ENCODE results near the gene MYBL2. TPM values are rescaled to one million over a fixed set of nuclear protein-coding genes. Genes with fewer than 3 reads are reported as not detected.

Gene MYBL2
- total and polyA plus RNA-seq, 2 donors = 0.38 to 2.3 TPM

DNA sequence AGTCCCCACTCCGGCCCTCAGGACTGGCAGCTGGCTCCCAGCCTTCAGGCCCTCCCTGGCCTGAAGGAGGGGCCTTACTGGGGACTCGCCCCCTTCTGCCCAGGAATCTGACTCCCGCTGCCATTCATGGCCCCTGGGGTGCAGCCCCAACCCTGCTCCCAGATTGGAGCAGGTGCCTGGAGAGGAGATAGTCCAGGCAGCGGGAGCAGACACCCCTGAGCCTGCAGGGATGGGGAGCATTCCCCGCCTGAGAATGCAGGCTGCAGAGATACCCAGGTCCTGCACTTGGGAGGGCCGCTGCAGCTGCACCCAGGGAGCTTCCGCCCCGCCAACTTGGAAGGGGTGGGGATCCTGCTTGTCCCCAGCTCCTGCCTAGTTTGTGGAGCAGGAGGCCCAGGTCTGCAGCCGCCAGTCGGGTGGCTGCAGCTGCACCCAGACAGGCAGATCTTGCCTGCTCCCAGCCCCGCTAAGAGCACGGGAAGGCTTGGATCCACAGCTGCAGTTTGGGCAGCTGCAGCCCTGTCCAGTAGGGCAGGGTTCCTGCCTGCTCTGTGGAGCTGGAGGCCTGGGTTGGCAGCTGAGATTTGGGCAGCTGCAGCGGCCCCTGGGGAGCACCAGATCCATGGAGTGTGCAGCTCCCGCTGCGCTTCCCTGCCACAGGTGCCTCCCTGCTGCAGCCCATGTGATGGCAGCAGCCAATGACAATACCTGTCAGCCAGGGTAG, 54.7 kb downstream of the MYBL2 start:
- Histone ChIP-seq H3K27ac (ENCODE audit: low read depth) (no peak overlapping the region), H3K4me1 (ENCODE audit: insufficient read depth) (no peaks in the 10 kb centered on the region), H3K36me3 (ENCODE audit: insufficient read depth) (no peaks in the 10 kb centered on the region), H3K4me3 (ENCODE audit: low read depth, low read length) (no peak overlapping the region)
- 36% methylated on average over 15 of the region's 15 CpGs for WGBS
- DNase-seq (ENCODE audit: extremely low spot score) = no peak

DNA sequence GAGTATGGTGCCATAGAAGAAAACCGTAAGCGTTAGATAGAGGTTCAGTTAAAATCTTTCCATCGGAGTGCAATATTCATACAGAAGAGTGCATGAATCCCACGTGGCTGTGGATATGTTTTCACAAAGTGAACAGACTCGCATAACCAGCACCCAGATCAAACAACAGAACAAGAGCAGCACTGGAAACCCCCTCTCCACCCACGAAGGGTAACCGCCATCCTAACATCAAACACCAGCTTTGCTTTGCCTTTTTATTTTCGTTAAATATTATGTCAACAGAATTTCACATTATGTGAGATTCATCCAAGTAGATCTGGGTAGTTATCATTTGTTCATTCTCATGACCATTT, 55.2 kb downstream of the MYBL2 start:
- Histone ChIP-seq H3K4me1 (ENCODE audit: insufficient read depth) (no peaks in the 10 kb centered on the region), H3K27ac (ENCODE audit: low read depth) (no peak overlapping the region), H3K4me3 (ENCODE audit: low read depth, low read length) (no peak overlapping the region), H3K36me3 (ENCODE audit: insufficient read depth) (no peaks in the 10 kb centered on the region)
- WGBS = 63% methylated on average over 8 of the region's 8 CpGs
- DNase-seq (ENCODE audit: extremely low spot score) = no peak

DNA sequence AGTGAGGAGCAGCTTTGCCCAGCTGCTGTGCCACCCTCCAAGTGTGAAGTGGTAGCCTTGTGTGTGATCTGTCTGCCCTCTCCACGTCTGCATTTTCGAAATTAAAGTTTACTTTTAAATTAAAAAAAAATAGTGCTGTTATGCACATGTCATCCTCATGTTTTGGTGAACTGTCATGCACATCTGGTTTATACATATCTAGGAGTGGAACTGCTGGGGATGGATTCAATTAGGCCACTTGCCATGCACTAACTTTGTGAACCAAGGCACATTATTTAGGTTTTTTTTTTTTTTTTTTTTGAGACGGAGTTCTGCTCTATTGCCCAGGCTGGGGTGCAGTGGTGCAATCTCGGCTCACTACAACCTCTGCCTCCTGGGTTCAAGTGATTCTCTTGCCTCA, 56.3 kb downstream of the MYBL2 start:
- no peak for DNase-seq (ENCODE audit: extremely low spot score)
- Histone ChIP-seq H3K4me3 (ENCODE audit: low read depth, low read length) (no peak overlapping the region), H3K27ac (ENCODE audit: low read depth) (no peak overlapping the region), H3K4me1 (ENCODE audit: insufficient read depth) (no peaks in the 10 kb centered on the region), H3K36me3 (ENCODE audit: insufficient read depth) (no peaks in the 10 kb centered on the region)
- 54% methylated on average over 4 of the region's 4 CpGs for WGBS

DNA sequence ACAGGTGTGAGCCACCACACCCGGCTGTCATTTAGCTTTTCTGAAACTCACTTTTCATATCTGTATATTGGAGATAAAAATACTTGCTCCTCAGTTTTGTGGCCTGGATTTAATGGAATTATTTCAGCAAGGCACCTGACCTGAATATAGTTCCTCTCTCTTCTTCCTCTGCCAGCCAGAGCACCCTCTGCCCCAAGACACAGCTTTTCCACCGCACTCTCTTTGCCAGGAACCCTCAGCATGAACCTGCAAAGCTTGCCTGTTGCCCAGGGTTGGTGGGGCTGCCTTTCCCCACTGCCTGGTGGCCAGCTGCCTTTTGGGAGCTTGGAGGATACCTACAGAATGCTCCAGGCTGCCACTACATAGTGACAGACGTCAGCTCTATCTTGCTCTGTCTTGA, 56.8 kb downstream of the MYBL2 start:
- Histone ChIP-seq H3K36me3 (ENCODE audit: insufficient read depth) (no peaks in the 10 kb centered on the region), H3K4me3 (ENCODE audit: low read depth, low read length) (no peak overlapping the region), H3K4me1 (ENCODE audit: insufficient read depth) (no peaks in the 10 kb centered on the region), H3K27ac (ENCODE audit: low read depth) (no peak overlapping the region)
- 87% methylated on average over 3 of the region's 3 CpGs for WGBS
- DNase-seq (ENCODE audit: extremely low spot score) = no peak

DNA sequence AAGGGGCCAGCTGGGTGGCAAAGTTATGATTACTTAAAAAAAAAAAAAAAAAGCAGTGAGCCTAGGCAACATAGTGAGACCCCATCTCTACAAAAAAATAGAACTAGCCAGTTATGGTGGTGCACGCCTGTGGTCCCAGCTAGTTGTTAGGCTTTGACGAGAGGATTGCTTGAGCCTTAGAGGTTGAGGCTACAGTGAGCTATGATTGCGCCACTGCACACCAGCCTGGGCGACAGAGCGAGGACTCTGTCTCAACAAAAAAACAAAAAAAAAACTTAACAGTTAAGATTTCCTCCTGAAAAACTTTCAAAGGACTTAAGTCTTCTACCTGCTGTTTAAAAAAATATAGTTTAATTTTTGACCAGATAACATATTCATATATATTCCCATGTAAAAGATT, 57.5 kb downstream of the MYBL2 start:
- Histone ChIP-seq H3K27ac (ENCODE audit: low read depth) (no peak overlapping the region), H3K4me3 (ENCODE audit: low read depth, low read length) (no peak overlapping the region), H3K4me1 (ENCODE audit: insufficient read depth) (no peaks in the 10 kb centered on the region), H3K36me3 (ENCODE audit: insufficient read depth) (no peaks in the 10 kb centered on the region)
- 88% methylated on average over 5 of the region's 5 CpGs for WGBS
- DNase-seq (ENCODE audit: extremely low spot score) = no peak

DNA sequence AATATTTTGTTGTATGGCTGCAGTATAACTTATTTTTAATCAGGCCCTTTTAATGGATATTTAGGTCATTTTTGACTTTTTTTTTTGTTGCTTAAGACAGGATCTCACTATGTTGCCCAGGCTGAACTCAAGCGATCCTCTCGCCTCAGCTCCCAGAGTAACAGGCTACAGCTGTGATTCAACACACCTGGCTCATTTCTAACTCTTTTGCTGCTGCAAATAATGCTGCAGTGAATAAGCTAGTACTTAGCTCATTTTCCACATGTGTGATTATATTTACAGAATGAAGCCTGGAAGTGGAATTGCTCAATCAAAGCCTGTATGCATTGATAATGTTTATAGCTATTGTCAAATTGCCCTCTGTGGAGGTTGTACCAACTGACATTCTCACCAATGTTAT, 58.8 kb downstream of the MYBL2 start:
- no peaks in the 10 kb centered on the region for H3K36me3 ChIP-seq (ENCODE audit: insufficient read depth)
- no peak for DNase-seq (ENCODE audit: extremely low spot score)
- no peak overlapping the region for H3K27ac ChIP-seq (ENCODE audit: low read depth)
- no peak overlapping the region for H3K4me3 ChIP-seq (ENCODE audit: low read depth, low read length)
- WGBS = 64% methylated on average over 2 of the region's 2 CpGs
- no peaks in the 10 kb centered on the region for H3K4me1 ChIP-seq (ENCODE audit: insufficient read depth)

DNA sequence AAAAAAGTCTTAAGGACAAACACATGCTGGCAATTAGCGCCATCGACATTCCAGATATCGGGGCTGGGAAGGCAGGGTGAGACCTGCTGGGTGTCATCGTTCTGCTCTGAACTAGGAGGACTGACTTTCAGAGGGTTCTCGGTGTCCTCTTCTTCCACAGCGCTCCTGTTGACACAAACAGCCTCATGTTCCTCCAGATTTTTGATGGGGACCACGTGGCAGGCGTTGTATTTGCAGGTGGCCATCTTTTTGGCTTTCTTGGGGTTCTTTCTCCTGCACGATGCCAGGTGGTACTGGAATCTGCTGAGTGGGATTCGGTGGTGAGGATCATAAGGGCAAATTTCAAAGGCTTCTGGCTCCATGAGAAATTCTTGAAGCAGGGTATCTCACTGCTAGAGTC, 59.4 kb downstream of the MYBL2 start:
- Histone ChIP-seq H3K36me3 (ENCODE audit: insufficient read depth) (no peaks in the 10 kb centered on the region), H3K27ac (ENCODE audit: low read depth) (no peak overlapping the region), H3K4me1 (ENCODE audit: insufficient read depth) (no peaks in the 10 kb centered on the region), H3K4me3 (ENCODE audit: low read depth, low read length) (no peak overlapping the region)
- no peak for DNase-seq (ENCODE audit: extremely low spot score)
- WGBS = 80% methylated on average over 10 of the region's 10 CpGs

DNA sequence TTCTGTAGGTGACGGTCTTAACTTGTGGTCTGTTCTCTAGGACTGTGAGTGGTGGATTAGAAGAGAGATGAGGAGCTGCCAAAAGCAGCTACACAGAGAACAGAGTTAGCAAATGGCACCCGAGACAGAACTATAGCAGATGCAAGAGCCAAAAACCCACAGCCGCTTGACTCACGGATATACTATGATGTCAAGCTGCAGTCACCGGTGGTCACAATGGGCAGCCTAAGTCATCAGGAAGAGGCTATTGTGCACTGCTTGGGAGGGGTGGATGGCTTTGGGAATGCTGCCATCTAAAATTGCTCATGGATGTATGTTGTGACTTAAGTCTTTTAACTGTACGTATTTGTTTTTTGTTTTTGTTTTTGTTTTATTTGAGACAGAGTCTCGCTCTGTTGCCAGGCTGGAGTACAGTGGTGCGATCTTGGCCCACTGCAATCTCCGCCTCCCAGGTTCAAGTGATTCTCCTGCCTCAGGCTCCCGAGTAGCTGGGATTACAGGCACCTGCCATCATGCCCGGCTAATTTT, 60.0 kb downstream of the MYBL2 start, which contains the start of gene GTSF1L:
TSS of gene GTSF1L (minus strand) at position 192 of the 528 bp plus-strand sequence. CDS start 308 bp downstream, outside the sequence.
- DNase-seq (ENCODE audit: extremely low spot score) = no peak
- WGBS = 86% methylated on average over 11 of the region's 11 CpGs
- H3K27ac ChIP-seq (ENCODE audit: low read depth) = no peak within 1 kb of the TSS
- no peaks in the 10 kb centered on the region for H3K4me1 ChIP-seq (ENCODE audit: insufficient read depth)
- no peaks in the 10 kb centered on the region for H3K36me3 ChIP-seq (ENCODE audit: insufficient read depth)
- no peak within 1 kb of the TSS for H3K4me3 ChIP-seq (ENCODE audit: low read depth, low read length)

DNA sequence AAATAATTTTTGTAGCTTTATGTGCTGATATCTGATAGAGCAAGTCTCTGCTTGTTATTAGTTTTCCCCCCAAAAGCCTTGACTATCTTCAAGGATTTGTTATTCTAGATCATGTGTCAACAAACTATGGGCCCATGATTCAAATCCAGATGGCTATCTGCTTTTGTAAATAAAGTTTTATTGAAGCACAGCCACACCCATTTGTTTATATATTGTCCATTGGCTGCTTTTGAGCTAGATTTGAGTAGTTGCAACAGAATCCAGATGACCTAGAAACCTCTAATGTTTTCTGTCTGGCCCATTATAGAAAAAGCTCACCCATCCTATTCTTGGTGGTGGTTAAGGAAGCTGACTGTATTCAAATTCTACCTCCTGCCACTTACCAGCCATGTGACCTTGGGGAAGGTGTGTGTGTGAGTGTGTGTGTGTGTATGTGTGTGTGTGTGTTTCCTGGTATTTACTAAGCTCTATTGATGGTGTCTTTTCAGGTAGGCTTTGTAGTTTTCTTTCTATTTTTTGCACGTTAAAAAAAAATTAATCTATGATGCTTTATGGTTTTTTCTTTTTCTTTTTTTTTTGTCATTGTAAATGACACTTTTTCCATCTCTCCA, 61.2 kb downstream of the MYBL2 start:
- no peak for DNase-seq (ENCODE audit: extremely low spot score)
- H3K27ac ChIP-seq (ENCODE audit: low read depth) = no peak overlapping the region
- H3K36me3 ChIP-seq (ENCODE audit: insufficient read depth) = no peaks in the 10 kb centered on the region
- H3K4me3 ChIP-seq (ENCODE audit: low read depth, low read length) = no peak overlapping the region
- no peaks in the 10 kb centered on the region for H3K4me1 ChIP-seq (ENCODE audit: insufficient read depth)
- WGBS = 82% methylated on average over 1 of the region's 1 CpG

DNA sequence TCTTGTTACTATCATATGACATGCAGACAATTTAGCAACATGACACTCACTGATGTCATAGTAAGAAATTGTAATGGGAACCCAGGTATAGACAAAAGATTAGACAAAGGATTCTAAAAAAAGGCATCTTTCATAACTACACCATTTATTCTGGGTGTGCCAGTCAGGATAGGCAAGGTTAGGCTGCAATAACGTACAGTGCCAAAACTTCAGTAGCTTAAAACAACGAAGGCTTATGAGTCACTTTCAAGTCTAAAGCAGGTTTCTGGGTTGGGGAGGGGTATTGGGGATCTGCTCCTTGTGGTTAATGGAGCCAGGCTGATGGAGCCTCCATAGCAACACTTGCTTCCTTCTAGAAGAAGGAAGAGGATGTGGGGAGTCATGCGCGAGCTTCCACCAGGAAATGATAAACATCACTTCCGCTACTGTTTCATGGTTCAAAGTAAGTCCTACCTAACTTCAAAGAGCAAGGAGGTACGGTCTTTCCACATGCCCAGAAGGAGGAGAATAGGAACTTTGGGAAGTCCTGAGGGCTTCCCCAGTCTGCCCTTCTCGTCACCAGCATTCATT, 61.9 kb downstream of the MYBL2 start:
- no peak for DNase-seq (ENCODE audit: extremely low spot score)
- Histone ChIP-seq H3K27ac (ENCODE audit: low read depth) (no peak overlapping the region), H3K36me3 (ENCODE audit: insufficient read depth) (no peaks in the 10 kb centered on the region), H3K4me1 (ENCODE audit: insufficient read depth) (no peaks in the 10 kb centered on the region), H3K4me3 (ENCODE audit: low read depth, low read length) (no peak overlapping the region)
- 87% methylated on average over 7 of the region's 7 CpGs for WGBS

DNA sequence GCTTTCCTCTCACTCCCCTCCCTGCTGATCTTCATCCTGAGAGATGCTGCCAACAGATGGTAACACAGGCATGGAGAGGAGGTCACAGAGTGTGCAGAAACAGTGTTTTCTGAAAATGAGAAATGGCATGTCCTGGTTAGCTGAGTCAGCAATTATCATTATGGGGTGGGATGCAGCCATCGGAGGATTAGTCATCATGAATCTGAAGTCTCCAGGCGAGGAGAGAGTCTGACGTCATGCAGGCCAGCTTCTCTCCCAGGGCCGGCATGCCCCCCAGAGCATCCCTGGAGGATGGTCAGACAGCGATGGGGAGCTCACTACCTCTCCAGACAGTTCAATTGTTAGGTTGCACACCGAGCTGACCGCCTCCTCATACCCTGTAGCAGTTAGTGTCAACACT, 64.6 kb downstream of the MYBL2 start:
- DNase-seq (ENCODE audit: extremely low spot score) = no peak
- Histone ChIP-seq H3K27ac (ENCODE audit: low read depth) (no peak overlapping the region), H3K4me3 (ENCODE audit: low read depth, low read length) (no peak overlapping the region), H3K4me1 (ENCODE audit: insufficient read depth) (no peaks in the 10 kb centered on the region), H3K36me3 (ENCODE audit: insufficient read depth) (no peaks in the 10 kb centered on the region)
- 67% methylated on average over 7 of the region's 7 CpGs for WGBS

DNA sequence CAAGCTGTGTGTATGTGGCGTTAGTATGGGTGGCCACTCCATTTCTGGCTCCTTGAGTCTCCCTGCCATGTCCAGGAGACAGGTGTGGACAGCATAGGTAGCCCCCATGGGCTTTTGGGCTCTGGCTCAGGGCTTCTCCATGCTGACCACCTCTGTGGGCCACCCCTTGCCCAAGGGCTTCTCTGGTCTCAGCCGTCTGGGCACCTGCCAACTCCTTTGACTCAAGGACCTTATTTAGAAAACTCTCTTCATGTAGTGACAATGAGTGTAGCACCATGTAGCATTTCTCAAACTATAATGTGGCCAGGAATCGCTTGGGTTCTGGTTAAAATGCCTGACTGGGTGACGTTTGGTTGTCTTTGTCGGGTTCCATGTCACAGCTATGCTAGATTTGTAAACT, 65.0 kb downstream of the MYBL2 start:
- Histone ChIP-seq H3K27ac (ENCODE audit: low read depth) (no peak overlapping the region), H3K4me1 (ENCODE audit: insufficient read depth) (no peaks in the 10 kb centered on the region), H3K4me3 (ENCODE audit: low read depth, low read length) (no peak overlapping the region), H3K36me3 (ENCODE audit: insufficient read depth) (no peaks in the 10 kb centered on the region)
- no peak for DNase-seq (ENCODE audit: extremely low spot score)
- WGBS = 74% methylated on average over 5 of the region's 5 CpGs

DNA sequence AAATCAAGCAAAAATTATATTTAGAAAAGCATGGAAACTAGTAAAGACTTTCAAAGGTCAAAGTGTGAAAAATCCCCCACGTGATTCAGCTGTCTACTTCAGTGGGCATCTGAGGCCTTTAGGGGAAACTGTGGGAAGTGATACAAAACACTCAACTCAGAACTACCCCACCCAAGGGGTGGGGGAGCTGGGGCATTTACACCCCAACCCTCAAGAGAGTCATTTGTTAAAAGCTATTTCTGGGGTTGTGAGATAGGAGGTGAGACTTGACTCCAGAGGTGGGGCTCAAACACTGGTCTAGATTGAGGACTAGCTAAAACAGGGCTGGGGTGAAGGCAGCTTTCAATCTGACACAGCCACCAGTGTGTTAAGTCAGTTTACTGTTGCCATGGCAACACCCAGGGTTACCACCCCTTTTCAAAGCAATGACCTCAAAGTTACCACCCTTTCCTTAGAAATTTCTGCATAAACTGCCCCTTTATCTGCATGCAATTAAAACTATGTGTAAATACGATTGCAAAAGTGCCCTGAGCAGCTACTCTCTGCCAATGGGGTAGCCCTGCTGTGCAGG, 69.8 kb downstream of the MYBL2 start:
- H3K36me3 ChIP-seq (ENCODE audit: insufficient read depth) = no peaks in the 10 kb centered on the region
- no peak overlapping the region for H3K4me3 ChIP-seq (ENCODE audit: low read depth, low read length)
- no peak overlapping the region for H3K27ac ChIP-seq (ENCODE audit: low read depth)
- 36% methylated on average over 2 of the region's 2 CpGs for WGBS
- H3K4me1 ChIP-seq (ENCODE audit: insufficient read depth) = no peaks in the 10 kb centered on the region
- DNase-seq (ENCODE audit: extremely low spot score) = no peak

DNA sequence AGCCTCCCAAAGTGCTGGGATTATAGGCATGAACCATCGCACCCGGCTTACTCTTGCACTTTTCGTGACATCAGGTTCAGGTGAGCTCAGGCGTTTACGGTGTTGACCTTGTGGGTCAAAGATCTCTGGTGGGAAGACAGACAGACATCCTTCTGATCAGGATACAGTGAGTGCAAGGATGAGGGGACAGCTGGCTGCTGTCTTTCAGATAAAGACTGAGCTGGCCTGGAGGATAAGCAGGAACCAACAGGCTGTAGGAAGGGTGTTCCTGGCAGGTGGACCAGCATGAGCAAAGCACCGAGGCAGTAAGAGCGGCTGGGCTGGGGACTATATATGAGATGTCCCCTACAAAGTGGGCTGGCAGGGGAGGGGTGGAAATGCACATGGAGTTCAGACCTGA, 71.0 kb downstream of the MYBL2 start:
- no peaks in the 10 kb centered on the region for H3K36me3 ChIP-seq (ENCODE audit: insufficient read depth)
- WGBS = 89% methylated on average over 7 of the region's 7 CpGs
- DNase-seq (ENCODE audit: extremely low spot score) = no peak
- H3K4me1 ChIP-seq (ENCODE audit: insufficient read depth) = no peaks in the 10 kb centered on the region
- no peak overlapping the region for H3K4me3 ChIP-seq (ENCODE audit: low read depth, low read length)
- H3K27ac ChIP-seq (ENCODE audit: low read depth) = no peak overlapping the region
